ENCODE results near the gene PRM3. TPM values are rescaled to one million over a fixed set of nuclear protein-coding genes. Genes with fewer than 3 reads are reported as not detected.

The PRM3 gene
- total RNA-seq, 1 experiment from 2014 or later = not detected

DNA sequence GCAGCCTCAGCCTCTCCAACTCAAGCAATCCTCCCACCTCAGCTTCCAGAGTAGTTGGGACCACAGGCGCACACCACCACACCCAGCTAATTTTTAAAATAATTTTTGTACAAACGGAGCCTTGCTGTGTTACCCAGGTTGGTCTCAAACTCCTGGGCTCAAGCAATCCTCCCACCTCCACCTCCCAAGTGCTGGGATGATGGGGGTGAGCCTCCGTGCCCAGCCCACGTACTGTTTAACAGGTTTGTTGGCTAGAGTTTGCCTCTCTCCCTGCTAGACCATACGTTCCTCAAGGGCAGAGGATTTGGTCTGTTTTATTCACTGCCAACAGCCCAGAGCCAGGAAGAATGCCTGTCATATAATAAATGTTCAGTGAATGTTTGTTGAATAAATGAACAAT lies 44.0 kb downstream of the PRM3 start:
- Histone ChIP-seq H3K9me3 (no peaks in the 10 kb centered on the region), H3K36me3 (no peaks in the 10 kb centered on the region), H3K27me3 (no peaks in the 10 kb centered on the region), H3K4me3 (no peak overlapping the region)
- DNase-seq = no peak

DNA sequence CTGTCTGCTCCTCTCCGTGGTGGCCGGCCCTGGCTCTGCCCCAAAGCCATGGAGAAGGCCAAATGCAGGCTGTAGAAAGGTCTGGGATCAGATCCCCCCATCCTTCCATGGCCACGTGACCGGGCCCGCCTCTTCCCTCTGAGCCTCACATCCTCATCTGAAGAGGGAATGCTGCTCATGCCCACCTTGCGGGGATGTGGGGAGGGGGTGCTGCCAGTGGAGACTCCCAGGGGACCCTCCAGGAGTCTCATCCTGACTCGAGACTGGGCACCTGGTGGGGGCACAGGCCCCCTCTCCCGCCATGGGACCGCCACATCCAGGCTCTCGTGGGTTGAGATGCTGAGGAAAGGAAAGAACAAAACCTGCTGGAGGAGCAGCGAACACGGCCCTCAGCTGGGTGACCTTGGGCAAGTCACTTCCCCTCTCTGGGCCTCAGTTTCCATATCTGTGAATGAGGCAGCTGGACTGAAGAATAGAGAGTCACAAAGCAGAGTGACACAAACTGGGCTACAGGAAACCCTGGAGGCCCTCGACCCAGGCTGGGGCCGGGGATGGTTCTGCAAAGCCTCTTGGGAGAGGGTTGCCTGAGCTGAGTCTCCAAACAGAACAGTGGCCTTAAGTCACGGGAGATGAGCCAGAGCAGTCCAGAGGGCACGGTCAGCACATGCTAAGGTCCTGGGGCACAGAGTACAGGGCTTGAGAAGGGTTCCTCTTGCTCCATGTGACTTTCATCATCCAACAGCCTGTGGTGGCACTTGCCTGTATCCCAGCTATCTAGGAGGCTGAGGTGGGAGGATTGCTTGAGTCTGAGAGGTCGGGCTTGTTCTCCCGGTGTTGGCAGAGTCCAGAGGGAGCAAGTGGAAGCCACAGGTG lies 47.5 kb downstream of the PRM3 start:
- no peak for DNase-seq
- no peaks in the 10 kb centered on the region for H3K9me3 ChIP-seq
- H3K36me3 ChIP-seq = no peaks in the 10 kb centered on the region
- no peaks in the 10 kb centered on the region for H3K27me3 ChIP-seq
- H3K4me3 ChIP-seq = no peak overlapping the region

DNA sequence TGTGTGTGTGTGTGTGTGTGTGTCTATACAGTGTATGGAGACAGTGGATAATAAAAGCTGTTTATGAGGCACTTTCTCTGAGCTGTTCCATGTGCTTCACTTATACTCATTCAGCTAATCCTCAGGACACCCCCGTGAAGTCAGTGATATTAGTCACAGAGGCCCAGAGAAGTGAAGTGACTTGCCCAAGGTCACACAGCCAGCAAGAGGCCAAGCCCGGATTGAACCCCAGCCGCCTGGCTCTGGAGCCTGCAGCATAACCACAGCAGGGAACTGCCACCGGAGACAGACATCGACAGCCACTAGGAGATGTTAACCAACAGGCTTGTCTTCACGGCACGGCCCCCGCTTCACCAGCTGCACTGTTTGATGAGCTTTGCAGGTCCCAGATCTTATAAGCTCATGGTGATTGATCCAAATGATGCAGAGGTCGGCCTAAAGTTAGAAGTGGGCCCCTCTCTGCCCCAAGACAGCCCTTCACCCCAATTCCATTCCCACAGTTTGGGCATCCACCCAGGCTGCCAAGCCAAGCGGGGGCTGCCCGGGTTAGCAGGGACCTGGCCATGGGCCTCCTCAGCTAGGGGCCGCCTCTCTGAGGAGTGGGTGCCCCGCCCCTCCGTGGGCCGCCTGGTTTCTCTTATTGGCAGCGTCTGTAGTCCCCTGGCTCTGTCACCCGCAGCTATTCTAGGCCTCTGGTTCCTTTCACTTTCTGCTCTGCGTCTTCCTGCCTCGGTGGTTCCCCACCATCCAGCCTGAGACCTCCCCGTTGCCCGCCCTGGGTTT lies 48.3 kb downstream of the PRM3 start:
- Histone ChIP-seq H3K36me3 (no peaks in the 10 kb centered on the region), H3K9me3 (no peaks in the 10 kb centered on the region), H3K27me3 (no peaks in the 10 kb centered on the region), H3K4me3 (no peak overlapping the region)
- no peak for DNase-seq

DNA sequence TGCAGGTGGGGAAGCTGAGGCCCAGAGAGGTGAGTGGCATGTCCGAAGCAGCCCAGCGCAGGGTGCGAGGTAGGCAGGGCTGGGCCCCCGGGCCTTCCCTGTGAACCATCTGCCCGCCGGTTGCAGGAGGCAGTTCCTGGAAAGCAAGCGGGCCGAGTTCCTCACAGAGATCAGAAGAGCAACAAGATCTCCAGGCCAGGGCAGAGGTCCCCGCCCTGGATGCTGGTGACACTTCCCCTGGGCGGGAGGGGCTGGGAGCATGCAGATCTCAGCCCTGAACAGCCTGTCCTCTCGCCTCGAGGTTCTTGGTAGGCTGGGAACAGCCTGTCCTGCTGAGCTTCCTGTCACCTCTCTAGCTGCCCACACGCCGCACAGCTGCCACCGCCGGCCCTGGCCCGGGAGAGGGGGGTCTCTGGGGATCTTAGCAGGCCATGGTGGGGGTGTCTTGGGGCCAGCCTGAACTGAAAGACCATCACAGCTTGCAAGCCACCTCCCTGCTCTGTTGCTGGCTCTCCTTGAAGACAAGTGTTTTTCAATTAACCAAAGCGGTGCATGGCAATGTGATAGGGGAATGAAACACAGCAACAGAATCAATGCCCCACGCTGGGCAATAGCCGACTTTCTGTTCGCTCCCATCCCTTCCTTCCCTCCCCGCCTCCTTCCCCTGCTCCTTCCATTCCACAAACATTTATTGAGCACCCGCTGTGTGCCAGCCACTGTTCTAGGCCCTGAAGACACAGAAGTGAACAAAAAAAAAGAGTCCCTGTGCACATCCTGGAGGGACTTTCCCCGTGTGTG lies 49.1 kb downstream of the PRM3 start:
- no peaks in the 10 kb centered on the region for H3K9me3 ChIP-seq
- H3K4me3 ChIP-seq = no peak overlapping the region
- no peaks in the 10 kb centered on the region for H3K36me3 ChIP-seq
- no peak for DNase-seq
- H3K27me3 ChIP-seq = no peaks in the 10 kb centered on the region

Other genes with a start within 250 kb of the PRM3 start
- 0.16 TPM in 1 of 2 replicates, not detected in the other for gene SOCS1, start 17.4 kb downstream of the PRM3 start, total RNA-seq (2014; rRNA removed; shearing (Covaris generic); ENCODE audit: low replicate concordance)
- not detected in 2 replicates for gene TNP2, start 4.3 kb downstream of the PRM3 start, total RNA-seq (2014; rRNA removed; shearing (Covaris generic); ENCODE audit: low replicate concordance)
- gene PRM2, start 2.9 kb upstream of the PRM3 start, total RNA-seq (2014; rRNA removed; shearing (Covaris generic); ENCODE audit: low replicate concordance) = not detected in 2 replicates
- not detected in 2 replicates for gene PRM1, start 7.7 kb upstream of the PRM3 start, total RNA-seq (2014; rRNA removed; shearing (Covaris generic); ENCODE audit: low replicate concordance)
- gene RMI2, start 71.8 kb upstream of the PRM3 start, total RNA-seq (2014; rRNA removed; shearing (Covaris generic); ENCODE audit: low replicate concordance) = 25.8 and 27.4 TPM in 2 replicates